ENCODE results near the gene TSHZ3. TPM values are rescaled to one million over a fixed set of nuclear protein-coding genes. Genes with fewer than 3 reads are reported as not detected.

TSHZ3 gene
- total and polyA plus RNA-seq, 9 of the 15 experiments (the other 6 are each of a cell fraction or from before 2014, with no cell fraction given), result 0.03 to 0.13 (median 0.05) TPM; not detected in 5

GRCh38 chr19:31354316-31354715 is 5.1 kb upstream of the TSHZ3 start:
- in situ Hi-C loops (cut with MboI), result no loop called here
- TF ChIP-seq THAP12 (CRISPR knock-in tag; IDR thresholded peaks at IDR 0.05), result no peak
- no peak for TF ChIP-seq TAL1 (IDR thresholded peaks at IDR 0.05)
- TF ChIP-seq NR2C2 (CRISPR knock-in tag; IDR thresholded peaks at IDR 0.05), result no peak
- no peak for TF ChIP-seq NR2C2 (tag; IDR thresholded peaks at IDR 0.05)
- no peak for TF ChIP-seq NELFE (IDR thresholded peaks at IDR 0.05; ENCODE audit: insufficient read depth, insufficient read length)
- no peak for TF ChIP-seq NCOA2 (IDR thresholded peaks at IDR 0.05; ENCODE audit: partially characterized antibody in 2 of 2)
- no peak for TF ChIP-seq THRB (CRISPR knock-in tag; conservative IDR thresholded peaks at IDR 0.05)
- no peak for TF ChIP-seq CEBPG (CRISPR knock-in tag; IDR thresholded peaks at IDR 0.05)
- no peak for TF ChIP-seq CEBPG (tag; conservative IDR thresholded peaks at IDR 0.05 in 1 of 2, IDR thresholded peaks at IDR 0.05 in 1 of 2)
- no peak for TF ChIP-seq ZNF354B (CRISPR knock-in tag; IDR thresholded peaks at IDR 0.05)
- TF ChIP-seq ZSCAN32 (CRISPR knock-in tag; IDR thresholded peaks at IDR 0.05), result no peak
- no peak for TF ChIP-seq MXI1 (IDR thresholded peaks at IDR 0.05; ENCODE audit: low read depth, low read length)
- no peak for TF ChIP-seq LARP7 (IDR thresholded peaks at IDR 0.05)
- no peak for TF ChIP-seq HSF4 (CRISPR knock-in tag; IDR thresholded peaks at IDR 0.05; ENCODE audit: borderline replicate concordance)
- TF ChIP-seq ZBTB26 (CRISPR knock-in tag; IDR thresholded peaks at IDR 0.05), result no peak
- TF ChIP-seq MTF1 (CRISPR knock-in tag; IDR thresholded peaks at IDR 0.05; ENCODE audit: borderline replicate concordance), result no peak
- no peak for TF ChIP-seq RFX7 (CRISPR knock-in tag; IDR thresholded peaks at IDR 0.05)
- no peak for TF ChIP-seq CXXC5 (CRISPR knock-in tag; IDR thresholded peaks at IDR 0.05)
- no peak for TF ChIP-seq ELF4 (CRISPR knock-in tag; IDR thresholded peaks at IDR 0.05)

More at GRCh38 chr19:31354316-31354715, 5.1 kb upstream of the TSHZ3 start:
- intact Hi-C loops (cut with micrococcal nuclease), result no loop called here
- ATAC-seq, result no peak
- CTCF ChIA-PET (ENCODE audit: low intra/inter-chr PET ratio), result no interaction called here
- POLR2A ChIA-PET, result no interaction called here
- WGBS (ENCODE audit: insufficient coverage, low coverage, missing lambda C conversion rate), result 1% methylated on average over 10 of the region's 10 CpGs
- Histone ChIP-seq H3K9me1 (ENCODE audit: control insufficient read depth, insufficient read depth, low read length) (no peaks in the 10 kb centered on the region), H3K4me3 (no peak overlapping the region), H3K79me2 (ENCODE audit: control insufficient read depth, insufficient read depth, low read length) (no peaks in the 10 kb centered on the region), H3K9ac (ENCODE audit: insufficient read depth in 1 of 2, low read depth in 2 of 2, low read length in 2 of 2) (no peak overlapping the region), H3K4me1 (replicated peaks in 1 of 2; ENCODE audit: control insufficient read depth in 2 of 2, insufficient read depth in 2 of 2, low read length in 2 of 2) (peaks cover 0 to 23% of the 10 kb centered on the region in 2 experiments; a peak in 2 of 5 replicates), H3K4me2 (ENCODE audit: insufficient read depth, low read length) (no peak overlapping the region), H3K27ac (ENCODE audit: extremely low read depth, low read depth, low read length) (no peak overlapping the region), H3K36me3 (ENCODE audit: control insufficient read depth, insufficient read depth, low read length) (no peaks in the 10 kb centered on the region), H2AFZ (ENCODE audit: low read depth, low read length) (no peak overlapping the region), H3K27me3 (ENCODE audit: control insufficient read depth in 2 of 2, insufficient read depth in 2 of 2, low read length in 2 of 2) (peaks cover 24 to 60% of the 10 kb centered on the region in 2 experiments), H4K20me1 (replicated peaks; ENCODE audit: control insufficient read depth, insufficient read depth, low read length) (no peaks in the 10 kb centered on the region), H3K9me3 (replicated peaks; ENCODE audit: control insufficient read depth, insufficient read depth, low read depth, low read length) (no peaks in the 10 kb centered on the region)
- BruUV-seq (replicated peaks), result no TSS peak
- DNase-seq (ENCODE audit: extremely low read depth in 1 of 4, low spot score in 3 of 4), result no peak
- FAIRE-seq, result no peak

Data from K562 (cell line).